Right hindlimb (tissue), 1 donor: Measurements from ENCODE around the gene MIPOL1.

Experiments
- DNase-seq: peaks from one replicate; pipeline ENCODE4 v3.0.0-alpha.2; 2018

The MIPOL1 gene

DNA sequence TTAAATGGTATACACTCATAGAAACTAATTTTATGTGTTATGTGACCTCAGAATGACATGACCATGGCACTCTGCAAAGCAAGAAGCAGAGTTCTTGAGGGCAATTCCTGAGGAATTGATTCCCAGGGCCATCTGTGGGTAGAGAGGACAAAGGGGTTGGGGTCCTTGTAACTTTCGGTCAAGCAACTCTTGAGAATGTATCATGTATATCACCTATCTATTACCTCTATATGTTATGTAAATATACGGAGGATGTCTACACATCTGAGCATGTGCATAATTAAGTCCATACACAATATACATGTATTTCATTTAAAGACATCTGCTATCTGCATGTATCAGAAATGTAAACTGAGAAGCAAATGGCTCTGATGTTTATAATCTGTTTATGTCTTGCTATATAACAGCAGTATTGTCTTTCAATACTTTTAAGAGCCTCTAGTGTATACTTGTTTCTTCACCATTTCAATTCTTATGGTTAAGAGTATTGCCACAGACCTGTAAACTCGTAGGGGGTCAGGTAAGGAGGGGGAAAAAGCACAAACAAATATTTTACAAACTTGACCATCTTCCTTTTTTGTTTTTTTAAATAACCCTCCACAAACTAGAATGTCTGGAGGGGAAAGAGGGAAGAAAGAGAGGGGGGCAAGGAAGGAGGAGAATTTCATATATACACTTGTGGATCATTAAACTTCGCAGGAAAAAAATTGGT is 392.8 kb downstream of the MIPOL1 start:
- DNase-seq = no peak

DNA sequence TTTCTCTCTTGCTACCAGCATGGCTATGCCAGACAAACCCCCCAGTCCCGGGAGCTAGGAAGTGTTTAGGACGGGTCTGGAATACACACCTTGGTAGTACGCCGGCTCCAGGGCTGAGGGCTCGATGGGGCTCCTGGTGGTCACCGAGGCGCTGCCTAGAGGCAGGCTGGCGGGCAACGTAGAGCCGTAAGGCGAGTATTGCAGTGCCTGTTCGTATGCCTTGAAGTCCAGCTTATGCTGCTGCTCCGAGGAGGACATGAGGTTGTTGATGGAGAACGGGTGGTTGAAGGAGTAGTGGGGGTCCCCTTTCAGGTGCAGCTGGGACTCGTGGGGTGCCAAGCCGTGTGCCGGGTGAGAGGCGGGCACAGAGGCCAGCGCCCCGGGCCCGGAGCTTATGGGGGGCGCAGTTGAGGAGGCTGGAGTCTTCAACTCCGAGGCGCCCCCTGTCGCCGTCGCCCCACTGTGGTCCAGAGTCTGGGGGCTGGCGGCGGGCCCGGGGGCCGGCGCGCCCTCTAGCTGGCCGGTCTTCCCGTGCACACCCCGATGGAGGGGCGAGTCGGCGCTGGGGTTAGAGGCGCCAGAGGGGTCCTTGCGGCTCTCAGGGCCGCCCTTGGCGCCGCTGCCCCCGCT is 393.7 kb downstream of the MIPOL1 start:
- no peak for DNase-seq

GRCh38 chr14:37591941-37592481 is 394.3 kb downstream of the MIPOL1 start:
- no peak for DNase-seq

DNA sequence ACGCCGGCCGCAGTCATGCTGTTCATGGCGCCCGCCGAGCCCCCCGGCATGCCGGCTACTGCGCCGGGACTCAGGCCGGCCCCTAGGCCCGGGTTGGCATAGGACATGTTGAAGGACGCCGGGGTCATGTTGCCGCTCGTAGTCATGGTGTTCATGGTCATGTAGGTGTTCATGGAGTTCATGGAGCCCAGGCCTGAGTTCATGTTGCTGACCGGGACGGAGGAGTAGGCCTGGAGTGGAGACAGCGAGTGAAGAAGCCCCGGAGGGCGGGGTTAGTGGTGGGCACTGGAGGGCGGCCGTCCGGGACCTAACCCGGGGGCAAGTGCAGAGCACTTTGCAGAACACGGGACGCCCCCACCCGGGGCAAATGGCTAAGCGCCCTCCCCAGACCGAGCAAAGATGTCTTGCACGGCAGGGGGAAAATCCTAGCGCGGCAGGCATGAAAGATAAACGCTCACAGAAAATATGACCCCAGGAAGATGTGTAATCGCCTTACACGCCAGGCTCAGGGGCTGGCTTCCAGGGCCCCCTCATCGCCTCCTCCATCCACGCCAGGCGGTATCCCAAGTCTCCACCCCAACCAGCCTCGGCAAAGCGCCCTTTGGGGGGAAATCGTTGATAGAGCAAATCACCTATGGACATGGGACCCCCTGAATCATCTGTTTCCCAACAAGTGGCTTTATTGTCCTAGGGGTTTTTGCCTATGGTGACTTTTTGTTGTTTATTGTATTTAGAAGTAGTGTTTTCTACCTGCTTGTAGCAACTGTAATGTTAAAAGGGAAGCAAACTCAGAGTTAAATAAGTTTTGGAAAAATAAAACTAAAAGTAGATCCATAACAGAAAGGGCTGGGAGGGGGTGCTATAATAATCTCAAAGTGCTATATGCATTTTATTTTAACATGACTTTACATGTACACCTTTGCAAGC is 395.0 kb downstream of the MIPOL1 start:
- DNase-seq = no peak

DNA sequence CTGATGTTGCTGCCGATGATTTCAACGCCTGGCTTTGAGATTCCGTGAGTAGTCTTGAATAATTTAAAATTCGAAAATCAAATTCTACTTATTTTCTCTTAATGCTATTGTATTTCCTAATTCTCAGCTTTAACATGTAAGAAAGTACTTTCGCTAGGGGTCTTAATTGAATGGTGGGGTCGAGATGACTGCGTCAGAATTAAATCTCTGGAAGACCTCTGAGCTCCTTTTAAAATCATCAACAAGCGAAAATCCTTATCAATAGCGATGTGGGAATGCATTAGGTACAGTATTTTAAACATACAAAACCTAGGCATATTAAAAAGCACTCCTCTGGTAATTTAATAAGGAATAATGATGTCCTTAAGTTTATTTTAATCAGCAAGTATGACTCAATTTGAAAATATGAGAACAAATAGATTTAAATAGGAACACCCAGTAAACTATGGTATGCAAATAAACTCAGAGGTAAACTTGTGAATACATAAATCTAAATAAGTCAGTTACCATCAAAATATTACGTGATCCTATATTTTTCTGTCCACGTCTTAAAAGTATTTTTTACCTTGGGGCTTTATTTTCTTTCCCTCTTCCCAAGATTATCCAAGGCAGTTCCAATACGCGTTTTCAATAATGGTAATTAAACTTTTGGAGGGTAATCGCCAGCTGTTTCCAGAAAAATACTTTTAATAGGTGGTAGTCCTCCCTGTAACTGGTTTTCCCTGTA is 395.9 kb downstream of the MIPOL1 start:
- no peak for DNase-seq

- peak; percentile 75 for DNase-seq
Measured at GRCh38 chr14:37594238-37594970, 396.7 kb downstream of the MIPOL1 start.

- no peak for DNase-seq
Measured at GRCh38 chr14:37594971-37595808, 397.5 kb downstream of the MIPOL1 start, which contains the start of the genes FOXA1 and TTC6. FOXA1 (minus strand) TSS chr14:37595249; CDS start chr14:37594972, 277 bp downstream. TTC6 (plus strand) TSS chr14:37595629; CDS start chr14:37622065, 26,436 bp downstream.

DNA sequence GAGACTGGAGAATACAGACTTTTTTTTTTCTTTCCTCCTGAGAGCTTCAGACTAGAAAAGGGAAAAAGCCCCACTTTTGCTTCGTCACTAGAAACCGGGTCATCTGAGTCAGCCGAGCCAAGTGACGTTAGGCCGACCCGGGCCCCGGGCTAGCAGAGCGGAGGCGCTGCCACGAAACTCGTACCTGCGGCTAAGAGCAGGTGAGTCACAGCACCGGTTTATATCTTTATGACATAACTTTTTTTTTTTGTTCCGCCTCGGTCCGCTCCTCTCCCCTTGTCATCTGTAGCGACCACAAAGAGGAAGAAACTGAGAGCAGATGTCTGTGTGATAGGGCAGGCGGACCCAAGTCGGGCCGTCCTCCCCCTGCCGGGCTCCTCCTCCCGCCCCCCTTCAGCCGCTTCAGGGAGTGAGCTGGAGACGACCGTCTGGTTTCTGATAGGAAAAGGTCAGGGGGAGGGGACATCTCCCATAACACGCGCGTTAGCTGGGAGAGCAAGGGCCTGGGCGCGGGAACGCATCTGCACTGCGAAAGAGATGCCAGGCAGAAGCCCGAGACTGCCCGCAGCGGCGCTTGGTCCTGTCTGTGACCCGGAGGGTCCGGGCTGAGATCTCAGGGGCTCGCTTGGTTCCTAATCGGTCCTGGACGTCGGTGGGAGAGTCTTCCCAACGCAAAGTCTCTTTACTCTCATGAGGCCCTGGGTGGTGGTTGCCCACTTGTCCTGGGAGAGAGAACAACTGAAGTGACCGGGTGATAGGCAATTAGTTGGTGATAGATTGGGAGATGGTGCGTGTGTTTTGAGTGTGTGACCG is 398.3 kb downstream of the MIPOL1 start:
- no peak for DNase-seq

DNA sequence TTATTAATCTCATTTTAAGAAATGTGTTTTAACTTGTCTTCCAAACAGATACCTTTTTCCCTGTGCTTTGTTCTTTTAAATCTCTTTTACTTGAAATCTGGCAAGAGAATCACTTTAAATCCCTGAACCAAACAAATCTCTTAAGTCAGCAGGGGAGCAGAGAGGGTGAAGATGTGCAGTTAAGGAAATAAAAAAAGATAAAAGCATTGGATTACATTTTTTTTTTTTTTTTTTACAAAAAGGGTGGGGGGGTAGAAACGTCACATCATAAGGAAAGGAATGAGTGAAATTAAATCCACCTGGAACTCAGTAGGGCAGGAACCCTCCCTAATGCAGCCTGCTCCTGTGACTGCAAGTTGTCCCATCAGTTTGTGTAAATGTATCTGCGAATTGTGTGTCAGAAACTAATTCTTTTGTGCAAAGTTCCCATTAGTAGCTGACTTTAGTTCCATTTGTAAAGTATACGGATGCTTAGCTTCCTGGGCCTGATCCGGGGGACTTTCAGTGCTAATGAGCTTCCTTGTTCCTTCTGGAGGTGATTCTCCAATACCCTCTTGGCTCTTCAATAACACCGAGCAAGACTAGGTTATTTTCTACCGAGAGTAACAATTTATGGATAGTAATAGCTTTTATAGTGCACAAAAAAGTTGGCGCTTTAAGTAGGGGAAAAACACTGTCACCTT is 399.2 kb downstream of the MIPOL1 start:
- no peak for DNase-seq

GRCh38 chr14:37597538-37597913 is 399.8 kb downstream of the MIPOL1 start:
- no peak for DNase-seq

DNA sequence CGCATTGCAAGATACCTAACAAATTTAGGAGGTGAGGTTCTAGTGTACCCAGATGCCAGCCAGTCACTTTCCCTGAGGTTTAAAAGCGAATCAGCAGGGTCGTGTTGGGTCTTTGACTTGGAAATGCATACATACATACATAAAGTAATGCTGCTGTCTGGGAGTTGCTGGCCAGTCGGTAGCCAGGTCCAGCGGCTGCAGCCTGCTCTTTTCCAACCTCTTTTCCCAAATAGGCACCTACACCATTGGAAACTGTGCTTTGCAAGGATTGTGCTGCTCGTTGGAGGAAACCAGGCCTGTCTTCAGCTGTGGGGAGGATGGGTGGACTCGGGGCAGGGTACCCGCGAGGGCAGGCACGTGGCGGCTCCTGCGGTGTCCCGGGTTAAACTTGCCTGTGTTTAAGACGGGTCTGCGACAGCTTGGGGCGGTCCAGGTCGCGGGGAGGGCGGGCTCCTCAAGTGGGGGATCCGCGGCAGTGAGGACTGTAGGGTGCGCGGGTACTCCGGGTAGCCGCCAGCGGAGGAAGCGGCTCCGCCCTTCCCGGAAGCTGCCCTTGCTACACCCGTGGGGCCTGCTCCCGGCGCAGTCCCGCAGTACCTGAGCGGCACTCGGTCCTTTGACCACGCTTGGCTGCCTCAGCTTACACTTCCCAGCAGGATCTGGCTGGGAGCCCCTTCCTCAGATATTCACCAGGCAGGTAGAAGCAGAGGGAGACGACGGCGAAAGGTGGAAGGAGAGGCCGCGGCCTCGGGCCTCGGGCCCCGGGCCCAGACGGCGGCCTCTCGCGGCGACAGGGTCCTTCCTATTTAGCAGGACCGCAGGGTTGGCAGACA is 400.4 kb downstream of the MIPOL1 start:
- DNase-seq = no peak

DNA sequence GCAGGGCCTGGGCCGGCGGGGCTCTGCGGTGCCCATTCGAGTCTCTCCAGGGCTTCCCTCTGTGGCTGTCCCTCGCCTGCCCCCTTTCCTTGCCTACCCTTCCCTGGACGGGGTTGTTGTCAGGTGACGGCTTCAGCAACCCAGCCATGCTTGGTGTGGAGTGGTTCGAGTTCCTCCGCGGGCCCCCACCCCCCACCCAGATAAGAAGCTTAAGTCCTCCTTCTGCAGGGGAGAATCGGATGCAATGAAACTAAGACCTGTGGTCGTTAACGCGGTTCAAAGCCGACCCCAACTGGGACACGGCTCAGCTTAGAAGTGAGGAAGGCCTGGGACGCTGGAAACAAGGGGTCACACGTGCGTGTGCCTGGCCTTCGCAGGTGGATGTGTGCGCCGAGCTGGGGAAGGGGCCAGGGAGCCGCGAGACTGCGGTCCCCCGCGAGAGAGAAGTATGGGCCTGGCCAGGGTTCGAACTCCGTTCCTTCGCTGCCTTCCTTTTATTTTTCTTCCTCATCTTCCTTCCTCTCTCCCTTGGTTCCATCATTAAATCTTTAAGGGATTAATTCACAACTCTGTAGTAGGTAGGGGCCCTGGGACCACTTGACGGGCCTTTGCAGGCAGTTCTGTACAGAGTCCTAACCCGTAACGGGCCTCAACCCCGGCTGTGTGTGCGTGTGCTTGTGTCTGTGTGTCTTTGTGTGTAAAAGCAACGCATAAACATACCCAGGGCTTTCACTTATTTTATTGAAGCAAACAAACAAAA is 401.2 kb downstream of the MIPOL1 start:
- no peak for DNase-seq

- DNase-seq = no peak
Measured at GRCh38 chr14:37599507-37600368, 402.0 kb downstream of the MIPOL1 start.

- no peak for DNase-seq
Measured at GRCh38 chr14:37600880-37601741, 403.4 kb downstream of the MIPOL1 start.

- DNase-seq = no peak
Measured at GRCh38 chr14:37601865-37602264, 404.1 kb downstream of the MIPOL1 start.
